Keratinocyte (primary cell): ENCODE measurements around the gene NOS3. TPM values are rescaled to one million over a fixed set of nuclear protein-coding genes. Genes with fewer than 3 reads are reported as not detected.

Experiments used
- DNase-seq: peaks from one replicate; pipeline ENCODE4 v3.0.0-alpha.2; 2011; ENCODE audit warnings: low read depth, missing footprints, low spot score
- FAIRE-seq: peaks from 2 replicates; lab custom pipeline; 2011; peaks lifted over from hg19 to GRCh38; lab: Jason Lieb, UNC
- H2AFZ ChIP-seq: 2 replicates; pipeline ENCODE4 v1.6.0; 2012; ENCODE audit warnings: low read length, control low read depth, inconsistent platforms; ENCODE audit not compliant: control insufficient read depth
- H3K27ac ChIP-seq: 2 replicates; pipeline ENCODE4 v1.5.1; 2011; ENCODE audit warnings: low read length; ENCODE audit not compliant: control insufficient read depth, insufficient read depth
- H3K27me3 ChIP-seq: 3 replicates; pipeline ENCODE4 v1.6.0; 2011; ENCODE audit warnings: low read length; ENCODE audit not compliant: control insufficient read depth, insufficient read depth; ENCODE audit errors: extremely low read depth
- H3K36me3 ChIP-seq, 2 experiments: 2 replicates in 1 of 2; 3 replicates in 1 of 2; pipeline ENCODE4 v1.5.1; 2011; ENCODE audit warnings: low read length in 2 of 2, mild to moderate bottlenecking in 1 of 2; ENCODE audit not compliant: control insufficient read depth in 2 of 2, insufficient read depth in 2 of 2; ENCODE audit errors: extremely low read depth in 1 of 2
- H3K4me1 ChIP-seq: 3 replicates; pipeline ENCODE4 v1.5.1; 2011; ENCODE audit warnings: low read length; ENCODE audit not compliant: control insufficient read depth, insufficient read depth; ENCODE audit errors: extremely low read depth
- H3K4me2 ChIP-seq: 3 replicates; pipeline ENCODE4 v1.6.0; 2011; ENCODE audit warnings: low read depth, low read length; ENCODE audit not compliant: control insufficient read depth, insufficient read depth; ENCODE audit errors: extremely low read depth
- H3K4me3 ChIP-seq, 3 experiments: fragments of 200-600 bp in 1 of 3; sonication (generic) in 1 of 3; 2 replicates in 2 of 3; 3 replicates in 1 of 3; pipeline ENCODE4 v1.5.1; 2011 to 2016; ENCODE audit warnings: low read length in 3 of 3, mild to moderate bottlenecking in 3 of 3, control low read depth in 2 of 3, inconsistent platforms in 1 of 3, low read depth in 1 of 3, mixed read lengths in 1 of 3, mixed run types in 1 of 3, moderate library complexity in 1 of 3; ENCODE audit not compliant: control insufficient read depth in 2 of 3, insufficient read depth in 2 of 3; ENCODE audit errors: extremely low read depth in 1 of 3
- H3K79me2 ChIP-seq: 2 replicates; pipeline ENCODE4 v1.6.0; 2012; ENCODE audit warnings: low read length; ENCODE audit not compliant: control insufficient read depth, insufficient read depth
- H3K9ac ChIP-seq: 3 replicates; pipeline ENCODE4 v1.6.0; 2011; ENCODE audit warnings: low read length; ENCODE audit not compliant: control insufficient read depth, insufficient read depth; ENCODE audit errors: extremely low read depth
- H3K9me1 ChIP-seq: 3 replicates; pipeline ENCODE4 v1.6.0; 2011; ENCODE audit warnings: low read length; ENCODE audit not compliant: control insufficient read depth, insufficient read depth; ENCODE audit errors: extremely low read depth
- H3K9me3 ChIP-seq: 2 replicates; pipeline ENCODE4 v1.5.1; 2012; ENCODE audit warnings: low read depth, low read length; ENCODE audit not compliant: control insufficient read depth
- H4K20me1 ChIP-seq: 3 replicates; pipeline ENCODE4 v1.6.0; 2011; ENCODE audit warnings: low read length; ENCODE audit not compliant: control insufficient read depth, insufficient read depth; ENCODE audit errors: extremely low read depth
- CTCF ChIP-seq, 3 experiments: IDR thresholded peaks in 1 of 3; conservative IDR thresholded peaks in 1 of 3; optimal IDR thresholded peaks in 1 of 3; 2 replicates in 2 of 3; 3 replicates in 1 of 3; pipeline versions ENCODE3 to v1.5.1; 2011; ENCODE audit warnings: low read length in 3 of 3, mild to moderate bottlenecking in 3 of 3, moderate library complexity in 2 of 3, control low read depth in 1 of 3, inconsistent platforms in 1 of 3; ENCODE audit not compliant: insufficient read depth in 2 of 3; ENCODE audit errors: extremely low read depth in 1 of 3
- EZH2 ChIP-seq: IDR thresholded peaks from one replicate; pipeline ENCODE4 v1.6.1; 2012; ENCODE audit warnings: inconsistent platforms, mild to moderate bottlenecking, low read length, moderate library complexity
- dilution Hi-C: fragments of 300-500 bp; cut with MboI; formaldehyde crosslinking; loops from one replicate; pipeline ENCODE4 v1.7.0; 2020; ENCODE audit warnings: low sequenced_read_pairs; ENCODE audit not compliant: extremely low pct_ligation_motif_present
- polyA plus RNA-seq, 5 experiments: library from polyadenylated mRNA; depleted of rRNA in 3 of 5; stranded (reverse) in 3 of 5; stranded (forward) in 1 of 5; unstranded in 1 of 5; fragments of >200 nt; gene quantifications; 1 replicate in 1 of 5; 2 replicates in 3 of 5; 3 replicates in 1 of 5; pipeline versions ENCODE4 v1.2.1 to v1.2.3, GENCODE V29; 2011 to 2012; ENCODE audit warnings: missing spikeins in 2 of 5, low read depth in 1 of 5, low replicate concordance in 1 of 5

Gene NOS3
- polyA plus RNA-seq, 1 donor (not counting 4 experiments of a cell fraction or from before 2014, with no cell fraction given) = 0.77 TPM

GRCh38 chr7:150946421-150947240 is 44.2 kb upstream of the NOS3 start:
- Histone ChIP-seq H3K4me1 (peaks cover 13% of the 10 kb centered on the region), H3K79me2 (no peaks in the 10 kb centered on the region), H2AFZ (no peak overlapping the region), H3K4me2 (no peak overlapping the region), H4K20me1 (no peaks in the 10 kb centered on the region), H3K27ac (no peak overlapping the region), H3K9me1 (no peaks in the 10 kb centered on the region), H3K4me3 (no peak overlapping the region), H3K36me3 (no peaks in the 10 kb centered on the region), H3K27me3 (peaks cover 28% of the 10 kb centered on the region), H3K9ac (no peak overlapping the region), H3K9me3 (no peaks in the 10 kb centered on the region)
- DNase-seq (no peak), FAIRE-seq (no peak)
- dilution Hi-C loops = no loop called here
- TF ChIP-seq CTCF (optimal IDR thresholded peaks at IDR 0.05 in 1 of 3, IDR thresholded peaks at IDR 0.05 in 1 of 3, conservative IDR thresholded peaks at IDR 0.05 in 1 of 3; ENCODE audit: extremely low read depth in 1 of 3, insufficient read depth in 2 of 3, low read length in 3 of 3) (no peak), EZH2 (no peak)

- Histone ChIP-seq H3K27me3 (peaks cover 28% of the 10 kb centered on the region), H3K9me1 (no peaks in the 10 kb centered on the region), H2AFZ (no peak overlapping the region), H3K4me3 (no peak overlapping the region), H3K4me2 (no peak overlapping the region), H3K4me1 (peaks cover 9% of the 10 kb centered on the region), H4K20me1 (no peaks in the 10 kb centered on the region), H3K9me3 (no peaks in the 10 kb centered on the region), H3K9ac (no peak overlapping the region), H3K27ac (no peak overlapping the region), H3K36me3 (no peaks in the 10 kb centered on the region), H3K79me2 (no peaks in the 10 kb centered on the region)
- no peak for DNase-seq
- TF ChIP-seq EZH2 = peak; percentile 27
- TF ChIP-seq CTCF (optimal IDR thresholded peaks at IDR 0.05 in 1 of 3, IDR thresholded peaks at IDR 0.05 in 1 of 3, conservative IDR thresholded peaks at IDR 0.05 in 1 of 3; ENCODE audit: extremely low read depth in 1 of 3, insufficient read depth in 2 of 3, low read length in 3 of 3) = no peak
- dilution Hi-C loops = no loop called here
- no peak for FAIRE-seq
These were observed 43.5 kb upstream of the NOS3 start for GRCh38 chr7:150947241-150947745.
